ENCODE data around the gene CENPX. TPM values are rescaled to one million over a fixed set of nuclear protein-coding genes. Genes with fewer than 3 reads are reported as not detected.

The CENPX gene
- polyA plus RNA-seq, 1 donor (not counting 4 experiments of a cell fraction or from before 2014, with no cell fraction given): 48.2 TPM

DNA sequence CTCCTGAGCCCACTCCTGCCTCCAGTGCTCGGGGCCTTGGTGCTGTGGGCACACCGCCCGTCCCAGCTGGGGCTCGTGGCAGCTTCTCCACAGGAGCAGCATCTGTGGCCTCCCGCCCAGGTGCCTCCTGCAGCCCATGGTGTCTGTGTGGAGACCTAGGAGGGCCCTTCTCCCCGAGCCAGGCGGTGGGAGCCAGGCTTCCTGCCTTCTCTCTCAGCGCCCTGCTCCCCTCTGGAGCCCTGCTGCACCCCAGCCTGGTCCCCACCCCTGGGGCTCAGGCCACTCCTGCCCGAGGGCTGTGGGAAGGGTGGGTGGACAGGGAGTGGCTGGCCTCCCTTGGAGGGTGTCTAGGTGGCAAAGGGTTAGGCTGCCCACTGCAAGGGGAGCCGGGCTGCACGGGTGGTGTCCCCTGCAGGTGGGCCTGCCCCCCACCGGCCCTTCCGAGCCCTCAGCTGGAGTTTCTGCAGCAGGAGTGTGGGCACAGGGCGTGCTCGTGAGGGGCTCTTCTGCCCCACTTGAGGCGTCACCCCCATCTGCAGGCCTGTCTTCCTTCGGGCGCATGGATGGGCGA lies 11.0 kb downstream of the CENPX start:
- no peak for DNase-seq (ENCODE audit: low read depth, low spot score)
- no peak for FAIRE-seq
- Histone ChIP-seq H4K20me1 (ENCODE audit: control insufficient read depth, extremely low read depth, insufficient read depth, low read length) (no peaks in the 10 kb centered on the region), H3K4me1 (ENCODE audit: control insufficient read depth, extremely low read depth, insufficient read depth, low read length) (peaks cover 21% of the 10 kb centered on the region), H3K9me3 (ENCODE audit: control insufficient read depth, low read depth, low read length) (no peaks in the 10 kb centered on the region), H3K36me3 (ENCODE audit: control insufficient read depth in 2 of 2, extremely low read depth in 1 of 2, insufficient read depth in 2 of 2, low read length in 2 of 2) (no peaks in the 10 kb centered on the region), H3K27ac (ENCODE audit: control insufficient read depth, insufficient read depth, low read length) (no peak overlapping the region), H3K4me2 (ENCODE audit: control insufficient read depth, extremely low read depth, insufficient read depth, low read depth, low read length) (no peak overlapping the region), H3K4me3 (ENCODE audit: control insufficient read depth in 2 of 3, extremely low read depth in 1 of 3, insufficient read depth in 2 of 3, low read depth in 1 of 3, low read length in 3 of 3) (no peak overlapping the region), H3K27me3 (ENCODE audit: control insufficient read depth, extremely low read depth, insufficient read depth, low read length) (no peaks in the 10 kb centered on the region), H3K9ac (ENCODE audit: control insufficient read depth, extremely low read depth, insufficient read depth, low read length) (no peak overlapping the region), H2AFZ (ENCODE audit: control insufficient read depth, low read length) (no peak overlapping the region), H3K79me2 (ENCODE audit: control insufficient read depth, insufficient read depth, low read length) (no peaks in the 10 kb centered on the region), H3K9me1 (ENCODE audit: control insufficient read depth, extremely low read depth, insufficient read depth, low read length) (no peaks in the 10 kb centered on the region)
- dilution Hi-C loops (cut with MboI; ENCODE audit: extremely low pct_ligation_motif_present, low sequenced_read_pairs): no loop called here
- TF ChIP-seq EZH2 (IDR thresholded peaks at IDR 0.05; ENCODE audit: low read length): no peak
- TF ChIP-seq, protein P1, sequence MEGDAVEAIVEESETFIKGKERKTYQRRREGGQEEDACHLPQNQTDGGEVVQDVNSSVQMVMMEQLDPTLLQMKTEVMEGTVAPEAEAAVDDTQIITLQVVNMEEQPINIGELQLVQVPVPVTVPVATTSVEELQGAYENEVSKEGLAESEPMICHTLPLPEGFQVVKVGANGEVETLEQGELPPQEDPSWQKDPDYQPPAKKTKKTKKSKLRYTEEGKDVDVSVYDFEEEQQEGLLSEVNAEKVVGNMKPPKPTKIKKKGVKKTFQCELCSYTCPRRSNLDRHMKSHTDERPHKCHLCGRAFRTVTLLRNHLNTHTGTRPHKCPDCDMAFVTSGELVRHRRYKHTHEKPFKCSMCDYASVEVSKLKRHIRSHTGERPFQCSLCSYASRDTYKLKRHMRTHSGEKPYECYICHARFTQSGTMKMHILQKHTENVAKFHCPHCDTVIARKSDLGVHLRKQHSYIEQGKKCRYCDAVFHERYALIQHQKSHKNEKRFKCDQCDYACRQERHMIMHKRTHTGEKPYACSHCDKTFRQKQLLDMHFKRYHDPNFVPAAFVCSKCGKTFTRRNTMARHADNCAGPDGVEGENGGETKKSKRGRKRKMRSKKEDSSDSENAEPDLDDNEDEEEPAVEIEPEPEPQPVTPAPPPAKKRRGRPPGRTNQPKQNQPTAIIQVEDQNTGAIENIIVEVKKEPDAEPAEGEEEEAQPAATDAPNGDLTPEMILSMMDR (optimal IDR thresholded peaks at IDR 0.05 in 1 of 3, IDR thresholded peaks at IDR 0.05 in 1 of 3, conservative IDR thresholded peaks at IDR 0.05 in 1 of 3; ENCODE audit: extremely low read depth in 1 of 3, insufficient read depth in 2 of 3, low read length in 3 of 3): no peak

- no peaks in the 10 kb centered on the region for H3K9me1 ChIP-seq (ENCODE audit: control insufficient read depth, extremely low read depth, insufficient read depth, low read length)
- FAIRE-seq (no peak), DNase-seq (ENCODE audit: low read depth, low spot score) (no peak)
- dilution Hi-C loops (cut with MboI; ENCODE audit: extremely low pct_ligation_motif_present, low sequenced_read_pairs): no loop called here
- no peaks in the 10 kb centered on the region for H3K36me3 ChIP-seq (ENCODE audit: control insufficient read depth in 2 of 2, extremely low read depth in 1 of 2, insufficient read depth in 2 of 2, low read length in 2 of 2)
- no peak overlapping the region for H3K9ac ChIP-seq (ENCODE audit: control insufficient read depth, extremely low read depth, insufficient read depth, low read length)
- H3K4me3 ChIP-seq (ENCODE audit: control insufficient read depth in 2 of 3, extremely low read depth in 1 of 3, insufficient read depth in 2 of 3, low read depth in 1 of 3, low read length in 3 of 3): no peak overlapping the region
- peaks cover 30% of the 10 kb centered on the region for H3K4me1 ChIP-seq (ENCODE audit: control insufficient read depth, extremely low read depth, insufficient read depth, low read length)
- H3K27me3 ChIP-seq (ENCODE audit: control insufficient read depth, extremely low read depth, insufficient read depth, low read length): no peaks in the 10 kb centered on the region
- H2AFZ ChIP-seq (ENCODE audit: control insufficient read depth, low read length): no peak overlapping the region
- H3K27ac ChIP-seq (ENCODE audit: control insufficient read depth, insufficient read depth, low read length): no peak overlapping the region
- H3K9me3 ChIP-seq (ENCODE audit: control insufficient read depth, low read depth, low read length): no peaks in the 10 kb centered on the region
- TF ChIP-seq, protein P1 (optimal IDR thresholded peaks at IDR 0.05 in 1 of 3, IDR thresholded peaks at IDR 0.05 in 1 of 3, conservative IDR thresholded peaks at IDR 0.05 in 1 of 3; ENCODE audit: extremely low read depth in 1 of 3, insufficient read depth in 2 of 3, low read length in 3 of 3): no peak
- no peaks in the 10 kb centered on the region for H3K79me2 ChIP-seq (ENCODE audit: control insufficient read depth, insufficient read depth, low read length)
- no peaks in the 10 kb centered on the region for H4K20me1 ChIP-seq (ENCODE audit: control insufficient read depth, extremely low read depth, insufficient read depth, low read length)
- no peak overlapping the region for H3K4me2 ChIP-seq (ENCODE audit: control insufficient read depth, extremely low read depth, insufficient read depth, low read depth, low read length)
Observed at GRCh38 chr17:82010575-82011525, 11.8 kb downstream of the CENPX start.
